Liver (tissue), 9 donors: ENCODE results near the gene COMMD1. TPM values are rescaled to one million over a fixed set of nuclear protein-coding genes. Genes with fewer than 3 reads are reported as not detected.

Experiments
- DNase-seq: peaks from one replicate; pipeline ENCODE4 v3.0.0-alpha.2; 2017; ENCODE audit warnings: low spot score
- H3K27ac ChIP-seq, 2 donors: one replicate each; pipeline ENCODE4 v1.7.0; 2013; ENCODE audit warnings: inconsistent platforms in 2 of 2, low read length in 2 of 2, control low read depth in 1 of 2, low read depth in 1 of 2, mild to moderate bottlenecking in 1 of 2
- H3K27me3 ChIP-seq, 4 donors: one replicate each; pipeline versions ENCODE4 v1.6.1 to v1.7.0; 2013; ENCODE audit warnings: low read length in 3 of 4, inconsistent platforms in 1 of 4, mild to moderate bottlenecking in 1 of 4, moderate library complexity in 1 of 4; ENCODE audit not compliant: control insufficient read depth in 4 of 4, insufficient read depth in 4 of 4
- H3K36me3 ChIP-seq, 4 donors: one replicate each; pipeline versions ENCODE4 v1.6.1 to v1.7.0; 2013; ENCODE audit warnings: low read length in 3 of 4, mild to moderate bottlenecking in 3 of 4, low read depth in 1 of 4, moderate library complexity in 1 of 4; ENCODE audit not compliant: control insufficient read depth in 4 of 4, insufficient read depth in 3 of 4
- H3K4me1 ChIP-seq, 4 donors: one replicate each; pipeline versions ENCODE4 v1.6.1 to v1.7.0; 2013; ENCODE audit warnings: low read length in 3 of 4, mild to moderate bottlenecking in 3 of 4, moderate library complexity in 1 of 4; ENCODE audit not compliant: control insufficient read depth in 4 of 4, insufficient read depth in 4 of 4
- H3K4me3 ChIP-seq, 3 donors: one replicate each; pipeline versions ENCODE4 v1.6.1 to v1.7.0; 2013; ENCODE audit warnings: low read length in 3 of 3, control low read depth in 1 of 3, low read depth in 1 of 3, mild to moderate bottlenecking in 1 of 3
- H3K9ac ChIP-seq, 2 donors: one replicate each; pipeline ENCODE4 v1.7.0; 2013; ENCODE audit warnings: low read length in 2 of 2, mild to moderate bottlenecking in 2 of 2, moderate library complexity in 2 of 2, control low read depth in 1 of 2, low read depth in 1 of 2
- H3K9me3 ChIP-seq, 4 donors: one replicate each; pipeline versions ENCODE4 v1.6.1 to v1.7.0; 2013; ENCODE audit warnings: low read length in 3 of 4; ENCODE audit not compliant: control insufficient read depth in 4 of 4
- ATF3 ChIP-seq: IDR thresholded peaks from 2 replicates; pipeline ENCODE4 v1.6.1; 2016; ENCODE audit warnings: antibody characterized with exemption
- CTCF ChIP-seq: fragments of 150-350 bp; IDR thresholded peaks from 2 replicates; pipeline ENCODE4 v1.5.1; 2017; ENCODE audit warnings: improper control_type of control experiment, low read depth, low read length; ENCODE audit not compliant: missing input control
- EGR1 ChIP-seq, 2 donors: IDR thresholded peaks; 2 replicates each; pipeline ENCODE4 v1.6.1; 2016 to 2018; ENCODE audit warnings: antibody characterized with exemption in 2 of 2, low read depth in 2 of 2
- FOXA1 ChIP-seq: IDR thresholded peaks from 2 replicates; pipeline ENCODE4 v1.6.1; 2016; ENCODE audit warnings: antibody characterized with exemption
- FOXA2 ChIP-seq: IDR thresholded peaks from 2 replicates; pipeline ENCODE4 v1.6.1; 2016; ENCODE audit warnings: antibody characterized with exemption
- GABPA ChIP-seq, 2 donors: IDR thresholded peaks in 1 of 2; conservative IDR thresholded peaks in 1 of 2; 2 replicates each; pipeline ENCODE4 v1.6.1; 2016; ENCODE audit warnings: antibody characterized with exemption in 2 of 2, mild to moderate bottlenecking in 1 of 2, moderate library complexity in 1 of 2
- HNF4A ChIP-seq, 2 donors: conservative IDR thresholded peaks; 2 replicates each; pipeline ENCODE4 v1.6.1; 2016; ENCODE audit warnings: antibody characterized with exemption in 2 of 2, mild to moderate bottlenecking in 2 of 2
- HNF4G ChIP-seq: IDR thresholded peaks from 2 replicates; pipeline ENCODE4 v1.6.1; 2016; ENCODE audit warnings: antibody characterized with exemption
- JUND ChIP-seq, 2 donors: IDR thresholded peaks; 2 replicates each; pipeline ENCODE4 v1.6.1; 2016; ENCODE audit warnings: antibody characterized with exemption in 2 of 2
- MAX ChIP-seq: IDR thresholded peaks from 2 replicates; pipeline ENCODE4 v1.6.1; 2016; ENCODE audit warnings: antibody characterized with exemption
- NR2F2 ChIP-seq: IDR thresholded peaks from 2 replicates; pipeline ENCODE4 v1.6.1; 2016; ENCODE audit warnings: antibody characterized with exemption
- RAD21 ChIP-seq, 2 donors: IDR thresholded peaks; 2 replicates each; pipeline ENCODE4 v1.6.1; 2016; ENCODE audit warnings: antibody characterized with exemption in 2 of 2, mild to moderate bottlenecking in 2 of 2
- REST ChIP-seq: IDR thresholded peaks from 2 replicates; pipeline ENCODE4 v1.6.1; 2016; ENCODE audit warnings: antibody characterized with exemption, mild to moderate bottlenecking
- RXRA ChIP-seq, 2 donors: IDR thresholded peaks; 2 replicates each; pipeline ENCODE4 v1.6.1; 2017 to 2018; ENCODE audit warnings: antibody characterized with exemption in 2 of 2, mild to moderate bottlenecking in 1 of 2
- SP1 ChIP-seq: IDR thresholded peaks from 2 replicates; pipeline ENCODE4 v1.6.1; 2018; ENCODE audit warnings: antibody characterized with exemption, mild to moderate bottlenecking
- TAF1 ChIP-seq: conservative IDR thresholded peaks from 2 replicates; pipeline ENCODE4 v1.6.1; 2016; ENCODE audit warnings: antibody characterized with exemption, mild to moderate bottlenecking
- YY1 ChIP-seq: IDR thresholded peaks from 2 replicates; pipeline ENCODE4 v1.6.1; 2016; ENCODE audit warnings: antibody characterized with exemption, mild to moderate bottlenecking
- ZBTB33 ChIP-seq: IDR thresholded peaks from 2 replicates; pipeline ENCODE4 v1.6.1; 2016; ENCODE audit warnings: antibody characterized with exemption
- WGBS: extraction: QIAGEN DNeasy Blood & Tissue Kit; methylation state at CpG from one replicate; pipeline ENCODE4 v1.1.7; 2013; 5-methylcytosine and 5-hydroxymethylcytosine counted together
- polyA plus RNA-seq, 2 donors: library from polyadenylated mRNA; stranded (reverse) in 1 of 2; unstranded in 1 of 2; fragments of 200-250 nt in 1 of 2; fragments of >200 nt in 1 of 2; fragmentation: Nextera tagmentation in 1 of 2; extraction: Ambion mirVana in 1 of 2; gene quantifications; one replicate each; pipeline versions ENCODE4 v1.2.1 to v1.2.3, GENCODE V29; 2013 to 2015
- total RNA-seq, 2 donors: library from RNA; depleted of rRNA; stranded (reverse); fragments of >200 nt; gene quantifications; one replicate each; pipeline ENCODE4 v1.2.3, GENCODE V29; 2014
- donor health status: healthy.
- donor health status: healthy.
- donor health status: healthy.
- donor health status: healthy.
- donor health status: healthy.

The COMMD1 gene
- total RNA-seq (10 to 100 TPM; 17.4 to 21.1 TPM), polyA plus RNA-seq (10 to 100 TPM; 20.4 to 47.9 TPM)

- peak within 1 kb of the TSS; percentile 86 to 95 for H3K9ac ChIP-seq
- H3K4me3 ChIP-seq: peak within 1 kb of the TSS; percentile 71 to 98 (median 89)
- H3K9me3 ChIP-seq: no peaks in the 10 kb centered on the region
- H3K27me3 ChIP-seq: no peaks in the 10 kb centered on the region
- TF ChIP-seq RAD21 (IDR thresholded peaks at IDR 0.05): peak; percentile 24 to 43
- TF ChIP-seq HNF4G: no peak
- no peak for TF ChIP-seq FOXA2
- TF ChIP-seq ATF3: no peak
- TF ChIP-seq RXRA (IDR thresholded peaks at IDR 0.05): peak in 1 of 2 donors; percentile 26
- peak; percentile 5 for TF ChIP-seq FOXA1
- TF ChIP-seq YY1: peak; percentile 98
- peak in 1 of 2 donors; percentile 20 for TF ChIP-seq HNF4A (conservative IDR thresholded peaks at IDR 0.05)
- TF ChIP-seq CTCF: no peak
- TF ChIP-seq SP1: no peak
- no peak for TF ChIP-seq JUND (IDR thresholded peaks at IDR 0.05)
- TF ChIP-seq ZBTB33: peak; percentile 61
- peak in 1 of 2 donors; percentile 15 for TF ChIP-seq GABPA (IDR thresholded peaks at IDR 0.05 in 1 of 2, conservative IDR thresholded peaks at IDR 0.05 in 1 of 2)
- no peak for TF ChIP-seq REST
- no peak for TF ChIP-seq MAX
- peak; percentile 80 for TF ChIP-seq TAF1
- TF ChIP-seq NR2F2: peak; percentile 47
- TF ChIP-seq EGR1 (IDR thresholded peaks at IDR 0.05; ENCODE audit: low read depth in 2 of 2): peak in 1 of 2 donors; percentile 57
- H3K27ac ChIP-seq: peak within 1 kb of the TSS; percentile 9 to 75
- no peaks in the 10 kb centered on the region for H3K36me3 ChIP-seq
- H3K4me1 ChIP-seq: peaks cover 3 to 26% (median 14%) of the 10 kb centered on the region in 4 donors
- 1% methylated on average over 33 of the region's 33 CpGs for WGBS
- DNase-seq: peak; percentile 80
Observed at GRCh38 chr2:61905372-61906185, at the start of gene COMMD1. COMMD1 (plus strand) TSS chr2:61905674; CDS start chr2:61905679, 5 bp downstream.
